ENCODE measurements around the gene LPP.

LPP gene

DNA sequence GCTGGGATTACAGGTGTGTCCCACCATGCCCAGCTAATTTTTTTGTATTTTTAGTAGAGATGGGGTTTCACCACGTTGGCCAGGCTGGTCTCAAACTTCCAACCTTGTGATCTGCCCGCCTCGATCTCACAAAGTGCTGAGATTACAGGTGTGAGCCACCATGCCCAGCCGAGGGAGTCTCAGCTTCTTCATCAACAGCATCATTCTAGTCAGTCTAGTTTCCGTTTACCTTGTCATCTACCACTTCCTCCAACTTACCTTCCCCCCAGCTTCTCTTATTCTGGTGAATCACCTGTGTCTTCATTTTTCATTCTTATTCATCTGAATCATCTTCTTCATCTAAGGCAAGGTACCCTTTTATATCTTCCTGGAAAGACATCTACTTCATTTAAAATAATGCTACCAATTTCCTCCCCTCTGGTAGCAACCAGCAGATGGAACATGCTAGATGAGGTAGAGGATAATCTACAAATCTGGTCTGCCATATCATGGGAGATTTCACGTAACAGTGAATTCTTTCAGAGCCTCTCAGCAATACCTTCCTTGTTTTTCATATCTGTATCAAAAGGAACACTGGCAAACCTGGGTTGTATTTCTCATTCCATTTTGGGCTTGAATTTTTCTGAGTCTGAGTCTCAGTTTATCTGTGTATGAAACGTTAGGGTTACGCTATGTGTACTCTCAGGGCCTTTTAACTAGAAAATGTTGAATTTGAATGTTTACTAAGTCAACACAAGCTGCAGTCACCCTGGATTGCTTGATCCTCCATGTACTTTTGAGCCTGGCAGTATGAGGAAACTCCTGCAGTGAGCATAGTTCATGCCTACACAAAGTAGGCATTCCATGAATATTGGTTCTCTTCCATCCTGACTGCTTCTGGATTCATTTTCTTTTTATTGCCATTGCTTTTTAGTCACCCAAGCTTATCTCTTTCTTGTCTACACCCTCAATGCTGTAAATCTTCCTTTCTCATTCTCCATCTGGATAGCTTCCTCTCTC lies 16.8 kb downstream of the LPP start:
- DNase-seq: no peak

GRCh38 chr3:188171682-188172467 lies 17.9 kb downstream of the LPP start:
- DNase-seq: no peak

- DNase-seq: peak; percentile 56
These were observed 20.5 kb downstream of the LPP start for GRCh38 chr3:188174317-188175044.

DNA sequence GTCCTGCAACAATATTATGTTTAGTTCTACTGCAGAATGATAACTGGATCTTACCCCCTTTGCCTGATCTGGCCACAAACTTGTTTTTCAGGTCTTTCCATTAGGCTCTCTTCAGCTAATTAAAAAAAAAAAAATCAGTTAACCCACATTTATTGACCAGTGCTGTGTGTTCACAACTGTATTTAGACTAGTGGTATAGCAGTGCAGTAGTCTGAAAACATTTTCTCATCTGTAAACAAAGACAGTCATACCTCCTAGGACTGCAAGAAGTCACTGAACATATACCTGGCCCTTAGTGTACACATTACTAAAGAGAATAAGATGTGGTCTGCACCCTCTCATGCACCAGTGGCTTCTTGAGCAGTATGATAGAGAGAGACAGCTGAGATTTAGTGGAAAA lies 22.5 kb downstream of the LPP start:
- DNase-seq: no peak

GRCh38 chr3:188176884-188177283 lies 22.9 kb downstream of the LPP start:
- no peak for DNase-seq

DNA sequence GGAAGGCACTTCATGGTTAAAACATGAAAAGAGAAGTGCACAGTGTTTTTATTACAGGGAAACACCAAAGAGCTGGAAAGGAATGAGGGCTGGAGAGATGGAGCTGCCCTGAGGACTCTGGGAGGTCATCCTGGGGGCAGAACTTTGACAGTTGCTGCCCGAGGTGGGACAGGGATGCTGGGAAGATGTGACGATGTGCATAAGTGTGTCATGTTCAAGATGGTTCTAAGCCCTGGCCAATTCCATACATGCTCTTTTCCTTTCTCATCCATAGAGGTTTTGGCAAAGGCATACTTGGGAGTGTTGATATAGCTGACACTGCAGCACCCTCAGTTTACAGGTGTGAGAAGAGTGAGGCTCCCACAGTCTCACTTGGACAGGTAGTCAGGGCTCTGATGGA lies 23.8 kb downstream of the LPP start:
- no peak for DNase-seq

DNA sequence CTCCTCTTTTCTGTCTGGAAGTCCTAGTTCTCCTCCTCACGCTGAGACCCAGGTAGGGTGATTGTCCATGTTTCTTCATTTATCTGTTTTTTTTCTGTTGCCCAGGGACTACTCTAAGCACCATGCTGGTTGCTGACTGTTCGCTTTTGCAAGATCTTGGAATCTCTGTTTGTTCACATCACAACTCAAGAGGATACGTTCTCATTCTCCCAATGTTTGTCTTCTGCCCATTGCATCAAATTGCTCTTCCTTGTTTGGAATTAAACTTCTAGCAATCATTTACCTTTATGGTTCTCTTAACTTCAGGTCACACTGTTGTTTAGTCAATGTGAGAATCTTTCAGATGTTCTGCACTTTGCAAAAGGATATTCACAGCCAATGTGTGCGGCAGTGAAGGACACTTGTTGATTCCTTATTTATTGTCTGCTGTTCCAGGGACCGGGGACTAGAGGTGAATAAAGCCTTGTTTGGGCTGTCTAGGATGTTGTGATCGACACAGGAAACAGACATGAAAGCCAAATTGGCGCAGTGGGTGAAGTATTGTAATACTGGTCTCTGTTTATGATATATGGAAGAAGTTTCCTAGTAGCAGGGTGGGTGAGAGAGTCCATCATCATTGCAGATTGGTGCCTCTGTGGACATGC lies 24.5 kb downstream of the LPP start:
- DNase-seq: no peak

- no peak for DNase-seq
These were observed 25.3 kb downstream of the LPP start for GRCh38 chr3:188179006-188179966.

DNA sequence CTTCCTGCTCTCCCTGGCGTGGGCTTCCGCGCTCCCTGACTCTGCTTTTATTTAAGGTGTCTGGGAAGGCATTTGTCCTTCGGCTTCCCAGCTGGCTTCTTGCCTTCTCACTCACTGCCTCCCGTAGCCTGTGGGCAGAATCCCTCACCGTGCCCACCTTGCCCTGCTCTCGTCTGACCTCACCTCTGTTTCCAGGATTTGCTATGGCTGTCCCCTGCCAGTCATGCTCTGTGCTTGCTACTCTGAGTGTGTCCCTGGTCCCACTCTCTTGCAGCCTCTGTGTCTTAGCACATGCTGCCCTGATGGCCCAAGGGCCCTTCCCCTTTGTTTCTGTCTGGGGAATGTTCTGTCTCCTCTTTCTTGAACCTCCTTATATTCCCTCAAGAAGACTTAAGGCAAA lies 26.2 kb downstream of the LPP start:
- DNase-seq: no peak

GRCh38 chr3:188183452-188183851 lies 29.5 kb downstream of the LPP start:
- DNase-seq: no peak

DNA sequence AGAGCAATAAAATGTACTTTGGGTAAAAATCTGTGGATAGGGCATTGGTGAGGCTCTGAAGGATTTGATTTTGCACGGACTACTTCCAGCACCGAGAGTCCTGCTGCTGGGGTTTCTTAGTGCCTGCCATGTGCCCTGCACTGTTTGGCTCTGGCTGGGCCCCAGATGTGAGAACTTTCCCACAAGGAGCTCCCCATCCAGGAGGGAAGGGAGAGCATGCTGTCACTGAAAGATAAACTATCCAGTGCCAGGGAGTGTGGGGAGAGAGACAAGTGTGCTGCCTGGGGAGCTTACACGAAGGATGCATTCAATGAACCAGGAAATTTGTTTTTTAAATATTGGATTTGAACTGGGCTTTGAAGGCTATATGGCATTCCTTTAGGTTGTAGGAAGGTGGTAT lies 30.2 kb downstream of the LPP start:
- DNase-seq: no peak

GRCh38 chr3:188184649-188185048 lies 30.7 kb downstream of the LPP start:
- DNase-seq: no peak

DNA sequence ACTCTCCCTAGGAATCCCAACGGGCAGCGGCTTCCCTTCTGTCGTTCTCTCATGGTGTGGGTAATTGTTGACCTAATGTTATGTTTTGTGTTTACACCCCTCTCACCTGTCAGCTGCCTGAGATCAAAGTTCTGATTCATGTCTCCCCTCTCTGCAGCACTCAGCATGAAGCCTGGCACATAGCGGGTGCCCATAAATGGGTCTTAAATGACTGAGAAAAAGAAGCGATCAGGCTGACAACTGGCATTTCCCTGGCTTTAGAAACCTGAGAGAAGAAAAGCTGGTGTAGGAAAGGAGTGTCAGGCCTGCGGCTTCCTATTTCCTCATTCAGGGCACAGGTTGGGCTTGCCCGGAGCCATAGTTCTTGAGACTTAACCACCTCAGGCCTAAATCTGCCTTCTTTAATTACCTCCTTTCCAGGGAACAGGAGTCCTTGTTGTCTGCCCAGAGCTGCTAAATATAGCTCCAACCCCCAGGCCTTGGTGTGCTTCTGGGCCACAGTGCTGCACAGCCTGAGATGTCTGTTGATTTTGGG lies 31.8 kb downstream of the LPP start:
- DNase-seq: no peak

- no peak for DNase-seq
These were observed 33.1 kb downstream of the LPP start for GRCh38 chr3:188187053-188187452.

DNA sequence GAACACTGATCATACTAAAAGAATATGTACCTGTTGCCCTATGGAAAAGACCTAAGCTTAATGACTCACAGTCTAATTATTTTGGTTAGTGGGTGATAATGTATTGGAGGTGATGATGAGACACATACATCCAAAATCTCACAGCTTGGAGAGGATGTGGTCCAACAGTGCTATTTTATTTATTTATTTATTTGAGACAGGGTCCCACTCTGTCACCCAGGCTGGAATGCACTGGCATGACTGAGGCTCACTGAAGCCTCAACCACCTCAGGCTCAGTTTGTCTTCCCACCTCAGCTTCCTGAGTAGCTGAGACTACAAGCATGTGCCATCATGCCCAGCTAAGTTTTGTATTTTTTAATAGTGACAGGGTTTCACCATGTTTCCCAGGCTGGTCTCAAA lies 35.0 kb downstream of the LPP start:
- no peak for DNase-seq

GRCh38 chr3:188191460-188191859 lies 37.5 kb downstream of the LPP start:
- DNase-seq: no peak

- DNase-seq: no peak
These were observed 38.1 kb downstream of the LPP start for GRCh38 chr3:188192034-188192433.

DNA sequence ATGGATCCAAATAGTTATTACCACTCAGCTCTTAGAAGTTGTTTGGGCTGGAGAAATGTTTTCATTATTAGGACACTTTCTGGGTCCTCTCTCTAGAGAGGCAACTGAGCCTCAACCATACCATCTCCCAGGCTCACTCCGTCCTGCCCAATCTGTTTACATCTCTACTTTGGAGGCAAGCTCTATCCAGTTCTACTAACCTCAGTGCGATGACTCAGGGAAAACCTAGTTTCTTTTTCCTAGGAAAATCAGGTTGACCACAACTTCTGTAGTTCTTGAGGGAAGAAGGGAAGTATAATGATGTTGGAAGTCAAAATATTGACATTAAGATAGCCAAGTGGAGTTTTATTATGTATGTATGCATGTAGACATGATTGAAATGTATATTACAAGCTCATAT lies 40.4 kb downstream of the LPP start:
- DNase-seq: no peak

DNA sequence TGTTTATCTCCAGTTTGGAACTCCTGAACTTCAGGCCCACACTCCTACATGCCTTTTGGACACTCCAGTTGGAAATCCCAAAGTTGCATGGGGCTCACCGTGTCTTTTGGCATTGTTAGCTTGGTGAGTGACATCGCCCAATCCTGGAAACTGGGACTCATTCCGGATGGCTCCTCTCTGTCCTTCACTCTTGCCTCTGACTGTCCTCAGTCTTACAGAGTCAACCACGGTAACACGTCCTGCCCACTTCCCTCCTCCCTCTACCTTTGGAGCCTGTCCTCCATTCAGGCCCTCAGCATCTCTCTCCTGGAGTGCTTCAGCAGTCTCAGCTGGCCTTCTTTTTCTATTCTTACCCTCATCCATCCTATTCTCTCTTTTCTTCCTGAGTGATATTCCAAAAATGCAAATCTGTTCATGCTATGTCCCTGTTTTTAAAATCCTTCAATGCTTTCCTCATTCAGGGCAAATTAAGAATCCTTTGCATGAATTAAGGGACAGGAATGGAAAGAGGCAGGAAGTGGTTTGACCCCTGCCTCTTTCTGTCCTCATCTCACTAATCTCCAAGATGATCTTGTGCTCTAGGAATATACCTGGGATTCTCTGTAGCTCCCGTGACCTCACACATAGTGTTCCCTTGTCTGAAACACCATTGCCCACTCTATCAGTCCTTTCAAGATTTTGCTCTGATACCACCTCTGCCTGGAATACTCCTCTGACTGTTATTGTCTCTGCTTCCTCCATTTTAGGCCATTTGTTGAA lies 42.5 kb downstream of the LPP start:
- no peak for DNase-seq

DNA sequence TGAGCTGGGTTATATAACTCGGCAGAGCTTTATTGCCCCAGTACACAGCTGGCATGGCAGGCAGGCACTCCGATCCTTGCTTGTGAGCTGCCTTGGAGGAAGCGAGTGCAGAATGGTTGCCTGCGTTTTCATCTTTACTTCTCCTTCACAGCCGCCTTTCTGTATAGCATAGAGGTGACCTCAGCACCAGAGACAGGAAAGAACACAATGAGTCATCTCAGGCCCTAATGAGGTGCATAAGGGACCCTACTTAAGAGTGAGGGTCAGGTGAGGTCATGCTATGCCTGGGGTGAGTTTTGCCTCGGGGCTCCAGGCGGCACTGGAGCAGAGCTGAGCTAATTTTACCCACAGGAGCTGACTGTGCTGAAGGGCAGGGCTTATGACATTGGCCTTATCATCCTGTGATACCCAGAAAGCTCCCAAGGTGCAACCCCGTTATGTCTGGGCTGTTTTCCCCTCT lies 43.5 kb downstream of the LPP start:
- DNase-seq: no peak
